GM19324 (cell line): ENCODE data around the gene TAF3.
A peak's percentile ranks its signal among the peaks of the same experiment; 100 is the strongest.

Source experiments
- ATAC-seq: cut with Tn5 transposase; IDR thresholded peaks from one replicate; pipeline ENCODE4 v1.9.1; 2021; ENCODE audit warnings: mild to moderate bottlenecking, moderate library complexity; ENCODE audit not compliant: unreplicated experiment, low FRiP score

The TAF3 gene

DNA sequence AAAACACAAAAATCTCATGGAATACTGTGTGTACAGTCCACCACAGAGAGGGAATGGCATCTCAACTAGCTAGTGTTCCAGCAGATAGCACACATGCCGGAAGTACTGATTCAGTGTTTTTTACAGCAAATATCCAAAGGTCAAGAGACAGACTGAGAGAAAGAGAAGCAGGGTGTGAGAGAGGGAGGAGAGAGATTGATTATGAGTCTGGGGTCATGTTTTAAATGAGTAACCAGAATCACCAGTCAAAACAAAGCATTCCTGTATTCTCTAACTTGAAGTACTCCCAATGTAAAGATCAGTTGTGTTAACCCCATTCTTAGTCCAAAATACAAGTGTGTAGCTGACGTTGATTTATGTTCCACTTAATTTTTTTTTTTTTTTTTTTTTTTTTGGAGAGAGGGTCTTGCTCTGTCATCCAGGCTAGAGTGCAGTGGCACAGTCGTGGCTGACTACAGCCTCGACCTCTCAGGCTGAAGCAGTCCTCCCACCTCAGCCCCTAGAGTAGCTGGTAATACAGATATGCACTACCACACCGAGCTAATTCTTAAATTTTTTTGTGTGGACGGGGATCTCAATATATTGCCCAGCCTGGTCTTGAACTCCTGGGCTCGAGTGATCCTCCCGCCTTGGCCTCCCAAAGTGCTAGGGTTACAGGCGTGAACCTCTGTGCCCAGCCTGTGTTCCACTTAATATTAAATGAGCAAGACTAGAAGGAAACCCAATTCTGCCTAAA, 114.2 kb downstream of the TAF3 start:
- ATAC-seq, result no peak

DNA sequence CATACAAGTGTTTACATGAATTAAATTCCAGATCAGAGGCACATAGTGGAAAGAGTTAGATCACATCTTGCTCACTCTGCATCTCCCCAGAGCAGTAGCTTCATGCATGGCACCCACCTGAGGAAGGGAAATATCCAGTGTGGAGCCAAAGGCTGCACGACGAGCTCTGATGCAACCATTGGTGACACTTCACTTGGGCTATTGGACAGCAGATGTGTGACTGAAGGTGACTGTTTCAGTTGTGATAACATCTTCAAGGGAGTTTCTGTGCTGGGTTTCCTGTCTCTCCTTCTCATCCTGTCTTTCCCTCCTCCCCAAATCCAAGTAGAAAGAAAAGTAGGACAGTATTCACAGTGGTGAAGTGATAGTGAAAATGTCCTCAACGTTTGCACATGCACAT, 115.0 kb downstream of the TAF3 start:
- ATAC-seq, result no peak

DNA sequence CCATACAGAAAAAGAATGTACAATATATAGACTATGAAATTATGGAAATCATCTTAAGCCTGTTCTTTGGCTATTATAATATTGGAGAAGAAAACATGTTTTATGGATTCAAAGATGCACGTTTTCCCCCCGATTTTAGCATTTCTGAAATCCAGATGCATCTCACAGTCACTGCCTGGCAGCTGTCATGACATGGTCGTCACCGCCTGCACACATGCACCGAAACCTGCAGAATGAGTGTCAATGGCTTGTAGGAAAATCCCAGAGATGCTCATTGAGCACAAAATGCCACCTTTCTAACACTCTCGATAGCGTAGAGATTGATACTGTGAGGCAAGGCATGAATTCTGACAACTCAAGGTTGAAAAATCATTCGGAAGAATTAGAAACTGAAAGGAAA, 115.5 kb downstream of the TAF3 start:
- ATAC-seq, result no peak

DNA sequence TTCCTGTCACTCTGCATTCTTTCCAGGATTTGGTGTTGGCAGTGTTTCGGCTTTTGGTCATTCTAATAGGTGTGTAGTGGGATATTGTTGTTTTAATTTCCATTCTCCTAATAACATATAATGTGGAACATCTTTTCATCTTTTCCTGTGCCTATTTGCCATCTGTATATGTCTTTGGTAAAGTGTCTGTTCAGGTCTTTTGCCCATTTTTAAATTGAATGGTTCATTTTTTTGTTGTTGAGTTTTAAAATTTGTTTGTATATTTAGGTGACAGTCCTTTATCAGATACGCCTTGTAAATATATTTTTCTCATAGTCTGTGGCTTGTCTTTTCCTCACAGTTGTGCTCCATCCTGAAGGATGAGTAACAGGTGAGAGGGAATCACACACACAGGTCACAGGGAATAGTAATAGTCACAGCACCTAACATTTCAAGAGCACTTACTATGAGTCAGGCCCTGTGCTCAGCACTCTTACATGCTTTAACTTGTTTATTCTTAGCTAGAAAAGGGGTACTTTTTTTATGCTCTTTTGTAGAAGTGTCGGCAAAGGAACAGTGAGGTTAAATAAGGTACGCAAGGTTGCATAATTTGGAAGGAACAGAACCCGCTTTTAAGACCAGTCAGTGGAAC, 119.1 kb downstream of the TAF3 start:
- ATAC-seq, result no peak

DNA sequence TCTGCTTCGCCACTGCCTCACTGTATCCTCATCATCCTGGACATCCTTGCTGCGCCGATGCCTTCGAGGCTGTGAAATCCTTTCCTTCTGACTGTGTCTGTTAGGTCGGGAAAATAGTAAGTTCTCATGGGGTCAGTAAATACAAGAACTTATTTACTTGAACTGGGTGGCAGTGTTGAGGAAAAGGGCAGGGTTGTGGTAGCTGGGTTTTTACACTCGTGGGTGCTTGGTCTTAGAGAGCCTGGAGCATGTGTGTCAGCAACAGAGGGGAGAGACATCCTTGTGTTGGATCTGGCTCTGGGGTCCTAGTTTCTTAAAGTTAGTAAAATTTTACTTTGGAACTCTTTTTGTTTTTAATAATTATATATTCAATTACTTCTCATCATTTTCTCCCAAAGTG, 123.3 kb downstream of the TAF3 start:
- ATAC-seq, result no peak

DNA sequence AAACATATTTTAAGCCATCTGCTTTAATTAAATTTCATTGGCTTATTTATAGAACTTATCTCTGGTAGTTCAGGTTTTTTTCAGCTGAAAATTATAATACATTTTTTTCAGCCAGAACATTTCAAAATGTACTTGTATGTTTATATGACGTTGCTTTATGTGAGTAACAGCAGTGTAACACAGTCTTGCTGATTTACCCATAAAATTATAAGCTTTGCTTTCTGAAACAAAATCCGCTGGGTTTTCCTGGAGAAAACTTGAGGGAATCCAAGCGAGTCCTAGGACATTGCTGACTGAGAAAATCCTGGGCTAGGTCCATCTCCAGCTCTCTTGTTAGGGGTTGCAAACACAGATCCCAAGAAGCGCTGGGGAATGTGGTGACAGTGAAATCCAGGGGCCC, 124.0 kb downstream of the TAF3 start:
- no peak for ATAC-seq

DNA sequence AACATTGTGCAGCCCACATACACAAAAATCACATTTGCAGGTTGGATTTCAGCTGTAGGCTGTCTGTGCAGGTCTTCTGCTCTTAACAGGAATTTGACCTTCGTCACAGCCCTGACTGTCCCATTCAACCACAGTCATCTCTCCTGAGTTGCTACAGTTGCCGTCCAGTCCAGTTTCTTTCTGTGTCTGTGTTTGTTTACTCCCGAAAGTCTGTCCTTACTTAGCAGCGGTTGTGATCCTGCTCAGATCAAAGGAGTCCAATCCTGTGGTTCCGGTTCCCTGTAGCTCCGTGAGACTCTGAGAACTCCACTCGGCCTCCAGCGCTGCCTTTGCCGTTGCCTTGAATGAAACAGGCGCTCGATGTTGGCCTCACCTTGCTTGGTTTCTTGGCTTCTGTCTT, 124.6 kb downstream of the TAF3 start:
- no peak for ATAC-seq

DNA sequence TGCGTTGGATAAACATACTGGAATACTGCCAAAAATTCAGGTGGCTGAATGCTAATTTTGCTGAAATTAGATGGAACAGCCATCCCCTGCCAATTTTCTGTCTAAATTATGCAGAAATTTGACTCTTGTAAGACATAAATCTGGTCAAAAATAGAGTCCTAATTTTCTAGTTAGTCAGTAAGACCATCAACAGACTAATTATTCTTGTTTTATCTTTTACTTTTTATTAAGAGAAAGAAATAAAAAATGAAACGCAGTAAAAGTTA, 125.8 kb downstream of the TAF3 start:
- ATAC-seq, result no peak

DNA sequence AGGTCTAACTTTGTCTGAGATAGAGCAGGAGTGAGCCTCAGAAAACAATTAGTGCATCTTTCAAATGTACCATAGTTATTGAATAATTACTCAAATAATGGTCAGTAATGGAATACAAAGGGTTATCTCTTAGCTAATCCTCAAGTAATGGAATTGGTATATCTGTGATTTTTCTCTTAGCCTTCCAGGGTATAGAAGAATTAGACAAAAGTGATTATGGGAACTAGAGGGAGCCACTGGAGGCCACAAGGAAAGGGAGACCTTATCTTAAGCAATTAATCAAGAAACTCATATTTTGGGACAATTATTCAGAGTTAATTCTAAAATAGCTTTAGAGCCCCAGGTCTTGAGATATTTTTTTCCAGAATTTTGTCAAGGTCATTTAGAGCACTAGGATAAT, 126.2 kb downstream of the TAF3 start:
- ATAC-seq, result no peak

DNA sequence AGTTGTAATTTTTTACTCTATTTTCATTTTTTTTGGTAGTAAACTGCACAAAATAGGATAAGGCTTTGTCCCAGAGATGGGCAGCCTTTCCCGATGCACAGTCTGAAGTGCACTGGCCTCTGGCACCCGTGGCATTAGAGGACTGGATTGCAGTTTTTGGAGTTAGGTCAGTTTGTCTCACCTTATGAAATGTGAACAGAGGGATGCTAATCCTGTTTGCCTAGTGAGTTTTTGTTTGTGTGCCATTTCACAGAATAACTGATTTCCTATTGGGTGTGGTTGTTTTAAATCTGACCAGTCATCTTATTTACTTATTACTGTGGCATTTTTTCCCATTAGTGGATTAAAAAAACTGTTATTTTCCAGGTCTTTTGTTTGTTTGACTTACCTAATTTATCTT, 126.7 kb downstream of the TAF3 start:
- no peak for ATAC-seq

DNA sequence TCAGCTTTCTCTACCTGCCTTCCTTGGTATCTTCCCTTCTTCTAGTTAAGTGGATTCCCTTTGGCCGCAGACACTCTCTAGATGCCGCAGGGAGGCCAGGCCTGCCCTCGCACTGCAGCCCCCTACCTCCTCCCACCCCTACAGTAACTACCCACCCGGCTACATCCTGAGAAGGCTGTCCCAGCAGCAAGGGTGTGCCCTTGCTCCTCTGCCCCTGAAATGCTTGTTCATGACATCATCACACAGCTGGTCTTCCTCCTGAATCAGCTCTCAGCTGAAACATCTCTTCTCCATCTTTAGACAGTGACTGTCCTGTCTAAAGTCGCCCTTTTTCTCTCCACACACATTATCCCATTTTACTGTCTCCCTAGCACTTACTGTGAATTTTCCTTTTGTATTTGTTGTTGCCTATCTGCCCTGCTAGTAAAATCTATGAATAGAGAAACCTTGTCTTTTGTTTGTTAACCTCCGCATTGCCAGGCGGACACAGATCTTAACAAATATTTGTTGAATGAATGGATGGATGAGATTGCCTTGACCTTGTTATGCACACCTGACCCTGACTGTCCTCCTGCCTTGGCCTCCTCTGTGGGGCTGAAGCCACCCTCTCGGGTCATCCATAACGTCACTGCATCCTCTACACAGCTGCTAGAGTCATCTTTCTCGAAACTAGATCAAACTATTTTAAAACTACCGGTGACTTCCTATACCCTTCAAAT, 127.3 kb downstream of the TAF3 start:
- no peak for ATAC-seq

DNA sequence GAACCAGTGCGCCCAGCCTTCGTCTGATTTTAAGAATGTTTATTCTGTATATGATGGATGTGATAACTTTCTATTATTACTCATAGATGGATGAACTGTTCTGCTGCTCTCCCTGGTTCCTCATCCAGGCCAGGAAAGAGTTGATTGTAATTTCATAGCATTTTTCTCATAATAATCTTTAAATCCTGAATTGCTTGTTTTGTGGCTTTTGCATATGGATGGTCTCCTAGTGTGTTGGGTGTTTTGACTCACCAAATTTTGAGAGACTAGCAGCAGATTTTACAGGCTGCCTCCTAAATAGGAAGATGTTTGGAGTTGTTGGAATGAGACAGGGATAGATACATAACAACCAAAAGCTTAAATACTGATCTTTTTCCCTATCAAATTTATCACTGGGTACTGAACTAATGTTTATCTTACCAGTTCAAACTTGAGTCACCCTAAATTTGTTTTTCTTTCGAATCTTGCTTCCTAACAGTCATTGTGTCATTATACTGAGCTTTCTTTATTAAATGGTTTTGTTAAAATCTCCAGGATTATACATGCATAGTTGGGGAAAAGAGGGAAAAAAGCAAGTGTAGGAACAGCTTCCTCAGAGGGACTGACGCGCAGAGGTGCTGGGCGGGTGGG, 130.2 kb downstream of the TAF3 start:
- no peak for ATAC-seq

DNA sequence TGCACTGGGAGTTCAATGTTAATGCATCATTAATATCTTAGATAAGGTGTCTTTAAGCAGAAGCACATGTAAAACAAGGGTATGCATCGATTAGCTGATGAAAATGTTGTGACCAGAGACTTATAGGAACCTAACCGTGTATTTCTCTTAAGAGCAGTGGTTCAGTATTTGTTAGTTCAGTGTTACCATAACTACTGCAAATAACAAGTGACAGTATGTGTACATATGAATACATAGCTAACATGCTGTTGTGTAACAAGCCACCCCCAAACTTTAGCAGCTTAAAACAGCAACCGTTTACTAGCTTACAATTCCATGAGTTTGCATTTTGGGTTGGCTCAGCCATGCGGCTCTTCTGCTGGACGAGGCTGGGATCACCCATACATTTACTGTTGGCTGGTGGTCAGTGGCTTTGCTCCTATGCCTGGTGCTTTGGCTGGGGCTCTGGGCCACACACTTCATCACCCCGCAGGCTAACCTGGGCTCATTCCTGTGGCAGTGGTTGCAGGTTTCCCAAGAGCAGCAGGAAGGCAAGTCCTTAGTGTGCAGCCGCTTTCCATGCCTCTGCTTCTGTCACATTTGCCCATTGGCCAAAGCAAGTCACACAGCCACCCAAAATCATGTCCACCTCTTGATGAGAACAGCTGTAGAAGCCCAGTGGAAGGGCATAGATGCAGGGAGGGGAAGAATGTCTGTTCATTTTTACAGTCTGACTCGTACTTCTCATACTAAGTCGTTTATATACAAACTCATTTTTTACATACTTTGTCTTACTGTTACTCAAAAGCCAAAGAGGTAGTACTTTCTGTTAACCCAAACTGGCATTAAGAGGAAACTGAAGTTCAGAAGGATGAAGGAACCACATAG, 132.9 kb downstream of the TAF3 start:
- no peak for ATAC-seq

DNA sequence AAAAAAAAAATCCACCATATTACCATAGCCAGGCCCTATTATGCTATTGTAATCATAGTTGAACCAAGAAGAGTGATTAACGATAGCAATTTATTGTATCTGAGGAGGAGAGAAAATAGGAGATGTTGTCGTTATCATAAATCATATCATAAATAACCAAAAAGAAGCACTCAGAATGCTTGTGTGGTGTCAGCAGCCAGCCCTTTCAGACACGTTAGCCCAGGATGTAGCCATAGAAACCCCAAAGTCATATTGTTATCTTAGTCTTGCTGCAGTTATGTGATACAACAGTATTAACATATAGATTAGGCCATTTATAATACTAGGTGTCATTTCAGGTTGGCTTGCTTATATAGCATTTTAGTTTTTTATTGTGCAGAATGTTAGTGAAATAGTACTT, 134.0 kb downstream of the TAF3 start:
- no peak for ATAC-seq

DNA sequence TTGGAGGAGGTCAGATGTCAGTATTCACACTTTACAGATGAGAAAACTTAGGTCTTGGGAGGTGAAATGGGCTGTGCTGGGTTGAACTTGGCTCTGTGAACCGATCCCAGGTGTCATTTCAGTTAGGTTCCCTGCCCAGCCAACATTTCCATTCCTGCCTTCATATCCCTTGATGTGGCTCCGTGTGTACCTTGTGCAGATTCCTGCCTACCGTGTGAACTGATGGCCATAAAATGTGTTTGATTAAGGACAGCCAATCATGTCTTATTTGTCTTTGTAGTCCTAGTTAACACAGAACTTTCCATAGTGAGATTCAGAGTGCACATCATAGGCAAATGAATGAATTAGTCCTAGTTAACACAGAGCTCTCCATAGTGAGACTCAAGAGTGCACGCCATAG, 135.1 kb downstream of the TAF3 start:
- no peak for ATAC-seq

DNA sequence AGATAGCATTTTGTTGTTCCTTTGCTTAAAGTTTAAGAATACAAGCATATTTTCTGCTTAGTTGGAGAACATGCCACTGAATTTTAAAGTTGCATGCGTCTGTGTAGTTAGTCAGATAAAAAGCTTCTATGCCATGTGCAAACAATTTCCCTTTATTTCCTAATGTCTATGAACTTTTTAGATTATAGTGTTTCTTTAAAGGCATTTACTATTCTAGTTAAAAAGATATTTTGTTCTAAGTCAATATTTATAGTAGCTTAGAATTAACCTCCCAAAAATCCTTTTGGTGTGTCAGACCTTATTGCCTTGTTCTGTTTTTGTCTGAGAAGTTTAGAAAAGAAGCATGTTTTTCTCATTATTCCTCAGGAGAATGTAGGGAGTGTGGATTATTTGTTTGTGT, 137.1 kb downstream of the TAF3 start:
- no peak for ATAC-seq

DNA sequence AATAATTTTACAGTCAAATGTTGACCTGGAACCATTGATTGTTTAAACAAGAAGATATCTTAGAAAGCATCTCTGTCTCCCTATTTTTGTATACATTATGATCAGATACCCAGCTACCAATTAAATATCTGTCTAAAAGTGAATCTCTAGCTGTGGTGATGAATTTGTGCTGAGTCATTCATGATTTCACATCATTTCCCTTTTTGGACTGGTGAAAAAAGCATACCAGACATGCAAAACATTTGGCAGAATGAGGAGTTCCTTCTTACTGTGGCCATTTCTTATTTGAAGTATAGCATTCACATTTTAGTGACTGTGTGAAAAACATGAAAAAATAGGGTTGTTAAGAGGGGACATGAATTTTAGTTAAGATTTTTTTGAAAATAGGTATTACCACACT, 138.2 kb downstream of the TAF3 start:
- ATAC-seq, result peak; percentile 88

DNA sequence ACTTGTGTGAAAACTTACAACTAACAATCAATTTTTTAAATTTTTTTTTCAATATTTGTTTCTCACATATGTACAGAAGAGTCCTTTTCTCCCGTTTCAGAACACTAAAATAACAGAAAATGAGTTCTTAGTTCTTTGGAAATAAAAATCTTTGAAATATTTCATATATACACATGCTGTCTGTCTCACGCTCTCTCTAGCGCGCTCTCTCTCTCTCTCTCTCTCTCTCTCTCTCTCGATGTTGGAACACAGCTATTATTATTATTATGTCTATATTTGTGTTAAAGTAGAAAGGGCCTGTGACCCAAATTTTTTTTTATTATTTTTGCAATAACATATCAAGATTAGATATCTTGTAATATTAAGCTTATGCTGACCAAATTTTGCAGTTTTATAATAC, 139.3 kb downstream of the TAF3 start:
- no peak for ATAC-seq

DNA sequence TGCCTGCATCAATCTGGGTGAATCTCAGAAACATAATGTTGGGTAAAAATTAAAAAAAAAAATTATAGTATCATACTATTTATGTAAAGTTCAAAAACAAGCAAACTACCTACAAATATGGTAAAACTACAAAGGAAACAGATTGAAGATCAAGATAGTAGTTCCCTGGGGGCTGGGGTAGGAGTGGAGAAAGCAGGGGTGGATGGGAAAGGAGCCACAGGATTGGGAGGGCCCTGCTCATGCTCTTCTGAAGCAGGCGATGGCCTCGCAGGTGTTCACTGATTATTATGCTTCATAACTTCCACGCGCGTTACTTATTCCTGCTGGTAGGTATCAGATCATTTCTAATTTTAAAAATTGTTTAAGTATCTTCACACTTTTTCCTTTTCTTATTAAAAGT, 140.1 kb downstream of the TAF3 start:
- no peak for ATAC-seq

DNA sequence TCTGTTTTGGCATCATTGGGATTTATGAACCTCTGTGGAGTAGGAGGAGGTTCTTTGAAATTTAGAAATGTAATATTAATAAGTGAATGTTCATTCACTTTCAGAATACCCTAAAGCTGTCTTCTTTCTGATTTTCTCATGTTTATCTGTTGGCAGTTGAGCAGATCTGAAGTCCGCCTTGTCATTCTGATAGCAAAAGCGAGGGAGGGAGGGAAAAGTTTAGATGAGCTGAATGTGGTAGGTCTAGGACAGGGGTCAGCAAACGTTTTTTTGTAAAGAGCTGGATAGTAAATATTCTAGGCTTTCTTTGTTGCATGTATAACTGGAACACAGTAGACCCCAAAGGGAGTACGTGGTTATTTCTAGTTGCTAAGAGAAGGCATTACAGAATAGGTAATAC, 141.8 kb downstream of the TAF3 start:
- ATAC-seq, result no peak

DNA sequence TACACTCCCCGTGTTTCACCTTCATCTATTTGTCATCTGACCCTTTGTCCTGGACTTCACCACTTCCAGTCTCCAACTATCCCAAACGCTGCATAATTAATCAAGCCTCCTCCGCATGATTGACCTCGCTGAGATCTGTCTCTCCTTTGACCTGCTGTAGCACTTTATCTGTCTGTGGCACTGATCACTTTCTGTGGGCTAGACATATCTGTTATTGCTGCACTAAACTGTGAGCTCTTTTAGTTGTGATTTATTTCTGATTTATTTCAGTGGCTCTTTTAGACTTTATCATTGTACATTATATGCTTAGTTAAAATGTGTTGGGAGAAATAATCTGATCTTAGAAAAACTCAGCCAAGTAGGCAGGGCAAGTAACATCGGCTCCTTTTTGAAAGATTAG, 144.3 kb downstream of the TAF3 start:
- ATAC-seq, result no peak
